Colonic mucosa (tissue), 4 donors: ENCODE data around the gene TMPRSS7. TPM values are rescaled to one million over a fixed set of nuclear protein-coding genes. Genes with fewer than 3 reads are reported as not detected.

ENCODE experiments used
- DNase-seq: peaks from one replicate; pipeline ENCODE4 v3.0.0-alpha.2; 2020
- H3K27ac ChIP-seq: fragments of 200-600 bp; one replicate; pipeline ENCODE4 v1.8.0; 2021
- H3K27me3 ChIP-seq: fragments of 200-600 bp; one replicate; pipeline ENCODE4 v1.8.0; 2021
- H3K36me3 ChIP-seq: fragments of 200-600 bp; one replicate; pipeline ENCODE4 v1.8.0; 2021
- H3K4me1 ChIP-seq: fragments of 200-600 bp; one replicate; pipeline ENCODE4 v1.8.0; 2021; ENCODE audit warnings: mild to moderate bottlenecking
- H3K4me3 ChIP-seq: fragments of 200-600 bp; one replicate; pipeline ENCODE4 v1.8.0; 2021
- H3K9ac ChIP-seq, 2 donors: one replicate each; pipeline ENCODE4 v1.7.0; 2013; ENCODE audit warnings: control low read depth in 2 of 2, low read depth in 2 of 2, low read length in 2 of 2
- H3K9me3 ChIP-seq: fragments of 200-600 bp; one replicate; pipeline ENCODE4 v1.8.0; 2021
- intact Hi-C: fragments of 100-400 bp; cut with DNase I; formaldehyde crosslinking; loops from one replicate; pipeline ENCODE4 v1.14.1; 2022
- total RNA-seq, 2 donors: library from RNA; stranded (reverse); fragmentation: NEBNext Ultra II Directional in 1 of 2; extraction: Animal tissue kit (Norgen Biotek cat#: 25700) in 1 of 2; gene quantifications; one replicate each; pipeline ENCODE4 v1.2.1, GENCODE V29; 2021
- TF ChIP-seq, protein P1 (sequence below): fragments of 200-600 bp; IDR thresholded peaks from one replicate; pipeline ENCODE4 v1.8.0; 2022; ENCODE audit warnings: antibody characterized with exemption, mild to moderate bottlenecking
- donor health status: healthy.
- donor health status: DM: no; HTN: no; CAD: no.
- donor health status: DM: no; HTN: no; CAD: no.

Gene TMPRSS7
- total RNA-seq, 2 donors from 2014 or later = not detected

DNA sequence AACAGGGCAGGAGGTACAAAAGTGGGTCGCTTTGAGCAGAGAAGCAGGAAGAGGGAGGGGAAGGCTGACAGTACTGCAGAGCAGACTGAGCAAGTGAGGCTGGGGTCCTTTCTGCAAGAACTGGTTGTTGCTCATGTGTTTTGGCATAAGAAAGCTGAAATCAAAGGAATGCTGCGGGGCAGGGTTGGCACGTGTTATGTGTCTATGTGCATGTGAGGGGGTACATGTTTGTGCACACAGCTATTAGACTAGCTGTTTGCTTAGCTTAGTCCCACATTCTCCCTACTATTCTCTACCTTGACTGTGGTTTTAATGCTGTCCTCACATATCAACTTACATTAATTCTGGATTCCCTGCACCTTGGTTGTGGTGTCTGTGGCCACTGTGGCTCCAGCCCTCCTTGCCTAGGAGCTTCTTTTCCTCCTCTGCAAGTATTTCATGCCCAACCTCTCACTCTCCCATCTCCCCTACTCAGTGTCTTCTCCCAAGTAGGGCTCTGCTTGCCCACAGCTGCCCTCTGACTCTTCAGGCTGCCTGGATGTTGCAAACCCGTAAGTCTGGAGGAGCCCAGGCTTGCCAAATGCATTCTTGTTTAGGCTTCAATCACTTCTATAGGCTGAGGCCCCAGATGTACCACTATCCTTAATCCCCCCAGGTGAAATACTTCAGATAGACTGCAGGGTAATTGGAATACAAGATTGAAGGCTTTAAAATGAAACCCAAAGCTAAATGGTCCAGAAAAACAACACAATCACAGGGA, 31.0 kb upstream of the TMPRSS7 start:
- Histone ChIP-seq H3K27me3 (no peaks in the 10 kb centered on the region), H3K9me3 (no peaks in the 10 kb centered on the region), H3K9ac (no peak overlapping the region), H3K36me3 (no peaks in the 10 kb centered on the region), H3K4me1 (no peaks in the 10 kb centered on the region), H3K4me3 (no peak overlapping the region), H3K27ac (no peak overlapping the region)
- DNase-seq = no peak
- TF ChIP-seq, protein P1, sequence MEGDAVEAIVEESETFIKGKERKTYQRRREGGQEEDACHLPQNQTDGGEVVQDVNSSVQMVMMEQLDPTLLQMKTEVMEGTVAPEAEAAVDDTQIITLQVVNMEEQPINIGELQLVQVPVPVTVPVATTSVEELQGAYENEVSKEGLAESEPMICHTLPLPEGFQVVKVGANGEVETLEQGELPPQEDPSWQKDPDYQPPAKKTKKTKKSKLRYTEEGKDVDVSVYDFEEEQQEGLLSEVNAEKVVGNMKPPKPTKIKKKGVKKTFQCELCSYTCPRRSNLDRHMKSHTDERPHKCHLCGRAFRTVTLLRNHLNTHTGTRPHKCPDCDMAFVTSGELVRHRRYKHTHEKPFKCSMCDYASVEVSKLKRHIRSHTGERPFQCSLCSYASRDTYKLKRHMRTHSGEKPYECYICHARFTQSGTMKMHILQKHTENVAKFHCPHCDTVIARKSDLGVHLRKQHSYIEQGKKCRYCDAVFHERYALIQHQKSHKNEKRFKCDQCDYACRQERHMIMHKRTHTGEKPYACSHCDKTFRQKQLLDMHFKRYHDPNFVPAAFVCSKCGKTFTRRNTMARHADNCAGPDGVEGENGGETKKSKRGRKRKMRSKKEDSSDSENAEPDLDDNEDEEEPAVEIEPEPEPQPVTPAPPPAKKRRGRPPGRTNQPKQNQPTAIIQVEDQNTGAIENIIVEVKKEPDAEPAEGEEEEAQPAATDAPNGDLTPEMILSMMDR = no peak
- intact Hi-C loops = no loop called here

DNA sequence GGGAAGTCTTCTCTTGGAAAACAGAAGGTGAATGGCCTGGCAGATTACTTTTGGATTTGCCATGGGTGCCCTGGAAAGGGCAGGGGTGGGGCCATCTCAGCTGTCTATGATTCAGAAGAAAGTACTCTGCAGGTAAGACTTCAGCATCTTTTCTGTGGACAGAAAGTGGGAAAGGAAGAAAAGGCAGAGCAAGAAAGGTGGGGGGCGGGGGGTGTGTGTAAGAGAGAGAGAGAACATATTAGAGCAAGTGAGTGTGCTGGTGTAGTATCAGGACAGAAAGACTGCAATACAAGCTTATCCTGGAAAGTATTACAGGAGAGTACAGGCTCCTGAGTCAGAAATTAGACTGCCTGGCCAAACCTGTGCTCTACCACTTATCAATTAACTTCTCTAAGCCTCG, 30.3 kb upstream of the TMPRSS7 start:
- no peak overlapping the region for H3K4me3 ChIP-seq
- H3K27ac ChIP-seq = no peak overlapping the region
- H3K9me3 ChIP-seq = no peaks in the 10 kb centered on the region
- H3K4me1 ChIP-seq = no peaks in the 10 kb centered on the region
- intact Hi-C loops = no loop called here
- TF ChIP-seq, protein P1 = no peak
- no peak overlapping the region for H3K9ac ChIP-seq
- H3K27me3 ChIP-seq = no peaks in the 10 kb centered on the region
- no peak for DNase-seq
- H3K36me3 ChIP-seq = no peaks in the 10 kb centered on the region

DNA sequence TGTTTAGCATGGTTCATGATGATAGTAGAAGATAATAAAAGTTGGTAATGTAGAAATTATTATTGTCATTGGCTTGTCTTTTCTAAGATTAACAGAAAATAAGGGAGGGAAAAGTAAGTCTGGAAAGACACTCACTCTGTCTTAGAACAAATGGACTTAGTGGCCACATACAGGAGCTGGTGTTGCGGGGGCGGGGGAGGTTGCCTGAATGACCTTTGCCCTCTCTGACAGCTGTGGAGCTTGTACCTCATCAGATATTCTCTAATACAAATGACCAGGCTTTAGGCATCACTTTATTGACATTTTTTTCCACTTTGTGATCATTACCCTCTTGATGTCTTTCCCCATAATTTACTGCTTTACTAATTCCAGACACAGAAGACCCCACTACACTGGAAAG, 29.9 kb upstream of the TMPRSS7 start:
- H3K36me3 ChIP-seq = no peaks in the 10 kb centered on the region
- H3K4me3 ChIP-seq = no peak overlapping the region
- H3K9me3 ChIP-seq = no peaks in the 10 kb centered on the region
- no peak for DNase-seq
- intact Hi-C loops = no loop called here
- H3K9ac ChIP-seq = no peak overlapping the region
- H3K27ac ChIP-seq = no peak overlapping the region
- no peaks in the 10 kb centered on the region for H3K27me3 ChIP-seq
- no peaks in the 10 kb centered on the region for H3K4me1 ChIP-seq
- TF ChIP-seq, protein P1 = no peak

DNA sequence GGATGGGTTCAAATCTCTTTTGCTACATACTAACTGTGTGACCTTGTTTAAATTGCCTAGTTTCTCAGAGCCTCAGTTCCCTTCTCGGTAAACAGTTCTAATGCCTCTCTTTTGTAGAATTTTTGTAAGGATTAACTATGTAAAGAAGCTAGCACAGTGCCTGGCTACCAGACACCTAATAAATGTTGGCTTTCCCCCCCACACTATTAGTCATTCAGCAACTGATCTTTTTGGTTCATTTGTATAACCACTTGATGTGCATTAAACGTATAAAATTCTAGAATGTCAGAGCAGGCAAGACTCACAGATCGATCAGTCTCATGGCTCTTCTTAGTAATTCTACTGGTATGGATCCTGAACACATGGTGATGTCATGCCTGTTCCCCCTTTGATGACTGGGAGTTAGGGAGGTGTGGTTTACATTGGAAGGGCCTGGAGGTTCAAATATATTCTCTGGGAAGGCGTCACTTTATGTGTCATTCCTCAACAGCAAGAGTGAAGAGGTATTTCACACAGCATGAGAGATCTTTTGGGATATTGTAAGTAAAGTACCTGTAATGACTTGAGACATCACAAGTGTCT, 29.4 kb upstream of the TMPRSS7 start:
- H3K9me3 ChIP-seq = no peaks in the 10 kb centered on the region
- H3K4me1 ChIP-seq = no peaks in the 10 kb centered on the region

DNA sequence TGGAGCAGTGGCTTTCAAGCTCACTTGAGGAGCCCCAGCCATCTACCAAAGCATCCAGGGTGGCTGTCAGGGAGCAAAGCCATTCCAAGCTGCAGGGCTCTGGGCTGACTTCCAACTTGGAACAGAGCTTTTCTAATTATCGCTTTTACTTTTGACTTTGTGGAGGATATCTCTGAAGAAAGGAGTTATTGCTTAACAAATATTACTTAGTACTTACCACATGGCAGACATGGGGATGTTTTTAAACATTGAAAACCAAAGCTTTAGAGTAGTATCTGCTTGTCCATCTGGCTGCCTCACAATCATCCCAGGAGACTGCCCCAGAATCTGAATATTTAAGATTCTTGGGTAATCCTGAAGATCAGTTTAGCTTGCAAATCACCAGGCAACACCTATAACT, 26.9 kb upstream of the TMPRSS7 start:
- TF ChIP-seq, protein P1 = no peak
- H3K4me1 ChIP-seq = no peaks in the 10 kb centered on the region
- no peak overlapping the region for H3K27ac ChIP-seq
- H3K27me3 ChIP-seq = no peaks in the 10 kb centered on the region
- H3K36me3 ChIP-seq = no peaks in the 10 kb centered on the region
- no peaks in the 10 kb centered on the region for H3K9me3 ChIP-seq
- H3K9ac ChIP-seq = no peak overlapping the region
- DNase-seq = no peak
- no peak overlapping the region for H3K4me3 ChIP-seq
- intact Hi-C loops = no loop called here

More for the DNA sequence above, 29.4 kb upstream of the TMPRSS7 start:
- H3K36me3 ChIP-seq = no peaks in the 10 kb centered on the region
- H3K27me3 ChIP-seq = no peaks in the 10 kb centered on the region
- TF ChIP-seq, protein P1 = no peak
- no peak overlapping the region for H3K9ac ChIP-seq
- no peak overlapping the region for H3K4me3 ChIP-seq
- intact Hi-C loops = no loop called here
- no peak for DNase-seq
- no peak overlapping the region for H3K27ac ChIP-seq
